GOT3 (cell line): Measurements from ENCODE around the gene KIF25.

Experiments used
- DNase-seq: peaks from one replicate; lab custom pipeline; 2025; ENCODE audit warnings: mixed read lengths; lab: John Stamatoyannopoulos, UW

Gene KIF25

DNA sequence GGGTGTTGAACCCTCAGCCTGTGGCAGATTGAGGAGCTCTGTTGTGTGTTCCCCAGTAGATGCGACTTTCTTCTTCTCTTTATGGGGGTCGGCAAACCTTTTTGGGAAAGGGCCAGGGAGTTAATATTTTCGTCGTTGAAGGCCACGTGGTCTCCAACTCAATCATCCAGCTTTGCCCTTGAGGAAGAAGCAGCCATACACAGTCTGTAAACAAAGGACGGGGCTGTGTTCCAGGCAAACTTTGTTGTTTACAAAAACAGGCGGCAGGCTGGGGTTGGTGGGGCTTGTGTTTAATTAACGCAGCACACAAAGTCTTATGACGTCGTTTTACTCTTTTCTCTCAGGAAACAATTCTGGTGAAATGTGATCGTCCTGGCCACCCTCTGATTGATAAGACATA, 20.2 kb downstream of the KIF25 start:
- no peak for DNase-seq

DNA sequence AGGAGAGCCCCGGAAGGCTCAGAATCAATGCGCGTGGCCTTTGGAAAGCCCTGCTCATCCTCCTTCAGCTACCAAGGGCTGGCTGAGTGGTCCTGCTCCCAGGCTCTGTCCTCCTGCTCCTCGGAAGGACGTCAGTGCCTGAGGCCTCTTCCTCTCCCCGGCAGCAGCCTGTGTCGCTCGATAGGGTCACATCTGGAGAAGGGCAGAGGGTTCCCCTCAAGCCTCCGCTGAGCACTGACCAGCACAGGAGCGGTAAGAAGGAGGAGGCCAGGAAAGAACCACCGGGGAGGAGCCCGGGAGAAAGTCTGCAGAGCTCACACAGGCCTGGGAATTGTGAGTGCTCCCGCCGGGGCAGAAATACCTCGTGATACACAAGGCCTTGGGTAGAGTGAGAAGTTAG, 21.2 kb downstream of the KIF25 start:
- DNase-seq: no peak

DNA sequence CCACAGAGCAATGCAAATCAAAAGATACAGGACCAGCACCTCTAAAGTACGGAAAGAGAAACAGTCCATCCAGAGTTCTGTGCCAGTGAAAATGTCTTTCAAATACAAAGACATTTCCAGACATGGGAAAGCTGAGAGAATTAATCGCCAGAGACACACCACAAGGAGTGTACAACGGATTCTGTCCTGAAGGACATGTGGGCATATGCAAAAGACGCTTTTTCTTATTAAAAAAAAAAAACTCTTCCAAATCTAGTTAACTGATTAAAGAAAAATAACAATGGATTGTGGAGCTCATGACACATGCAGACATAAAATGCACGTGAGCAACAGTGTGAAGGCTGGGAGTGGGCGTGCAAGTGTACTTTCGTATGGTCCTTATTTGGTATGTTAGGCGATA, 22.8 kb downstream of the KIF25 start:
- DNase-seq: no peak

DNA sequence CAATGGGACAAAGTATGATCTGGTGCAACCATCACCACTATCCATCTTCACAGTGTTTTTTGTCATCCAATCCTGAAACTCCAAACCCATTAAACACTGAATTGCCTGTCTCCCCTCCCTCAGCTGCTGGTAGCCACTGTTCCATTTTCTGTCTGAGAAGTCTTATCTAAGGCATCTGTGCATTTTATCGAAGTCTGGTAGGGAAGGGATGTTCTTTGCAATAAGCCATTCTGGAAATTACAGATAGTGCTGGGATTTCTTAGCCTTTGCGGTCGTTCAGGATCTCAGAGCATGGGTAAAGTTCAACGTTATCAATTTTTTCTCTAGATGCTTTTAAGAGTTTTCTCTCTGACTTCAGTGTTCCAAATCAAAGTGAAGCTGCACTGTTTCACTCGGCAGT, 24.1 kb downstream of the KIF25 start:
- no peak for DNase-seq

DNA sequence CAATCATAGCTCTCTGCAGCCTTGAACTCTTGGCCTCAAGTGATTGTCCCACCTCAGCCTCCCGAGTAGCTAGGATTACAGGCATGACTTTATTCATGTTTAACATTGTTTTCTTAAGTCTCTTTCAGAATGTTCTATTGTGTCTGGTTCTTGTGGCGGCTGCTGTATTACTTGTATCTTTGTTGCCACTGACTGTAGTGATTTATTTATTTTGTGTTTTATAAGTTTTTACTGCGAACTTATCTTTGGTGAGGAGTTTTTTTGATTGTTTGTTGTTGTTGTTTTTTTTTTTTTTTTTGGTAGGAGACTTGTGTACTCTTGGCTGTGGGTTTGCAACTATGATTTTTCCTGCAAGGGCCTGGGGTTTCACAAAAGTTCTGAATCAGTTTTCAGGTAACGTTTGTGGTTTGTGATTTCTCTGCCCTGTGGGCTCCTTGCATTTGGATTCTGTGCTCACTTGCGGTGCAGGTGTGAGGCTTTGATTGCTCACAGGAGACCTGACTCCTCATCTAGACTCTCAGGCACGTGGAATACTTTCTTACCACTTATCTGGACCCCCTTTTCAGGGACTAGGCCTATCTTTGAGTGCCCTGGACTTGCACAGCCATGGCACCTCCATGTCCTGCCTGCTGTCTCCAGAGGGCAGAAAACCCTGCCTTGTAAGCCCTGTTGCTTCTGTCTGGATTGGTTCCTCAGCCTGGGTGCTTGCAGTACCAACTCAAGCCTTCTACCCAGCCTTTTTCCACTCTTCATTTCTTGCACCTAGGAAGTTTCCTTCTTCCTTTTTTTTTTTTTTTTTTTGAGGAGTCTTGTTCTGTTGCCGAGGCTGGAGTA, 25.2 kb downstream of the KIF25 start:
- DNase-seq: no peak

DNA sequence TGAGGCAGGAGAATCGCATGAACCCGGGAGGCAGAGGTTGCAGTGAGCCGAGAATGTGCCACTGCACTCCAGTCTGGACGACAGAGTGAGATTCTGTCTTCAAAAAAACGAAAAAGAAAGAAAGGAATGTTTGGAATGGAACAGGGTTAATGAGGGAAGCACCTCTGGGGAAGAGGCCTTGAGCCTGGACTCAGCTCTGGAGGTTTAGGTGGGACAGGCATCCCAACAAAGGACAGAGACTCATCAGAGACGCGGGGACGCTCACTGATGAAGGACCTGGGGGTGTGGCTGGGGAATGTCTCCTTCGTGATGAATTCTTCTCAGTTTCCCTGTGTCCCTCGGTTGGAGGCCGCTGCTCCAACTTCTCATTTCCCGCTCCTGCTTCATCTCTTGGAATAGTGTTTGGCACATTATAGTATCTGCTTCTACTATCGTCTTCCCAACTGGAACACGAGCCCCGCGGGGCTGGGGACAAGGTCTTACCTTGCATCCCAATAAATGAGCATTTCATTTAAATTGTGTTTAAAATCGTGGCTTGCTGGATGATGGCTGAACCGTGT, 27.6 kb downstream of the KIF25 start:
- no peak for DNase-seq

DNA sequence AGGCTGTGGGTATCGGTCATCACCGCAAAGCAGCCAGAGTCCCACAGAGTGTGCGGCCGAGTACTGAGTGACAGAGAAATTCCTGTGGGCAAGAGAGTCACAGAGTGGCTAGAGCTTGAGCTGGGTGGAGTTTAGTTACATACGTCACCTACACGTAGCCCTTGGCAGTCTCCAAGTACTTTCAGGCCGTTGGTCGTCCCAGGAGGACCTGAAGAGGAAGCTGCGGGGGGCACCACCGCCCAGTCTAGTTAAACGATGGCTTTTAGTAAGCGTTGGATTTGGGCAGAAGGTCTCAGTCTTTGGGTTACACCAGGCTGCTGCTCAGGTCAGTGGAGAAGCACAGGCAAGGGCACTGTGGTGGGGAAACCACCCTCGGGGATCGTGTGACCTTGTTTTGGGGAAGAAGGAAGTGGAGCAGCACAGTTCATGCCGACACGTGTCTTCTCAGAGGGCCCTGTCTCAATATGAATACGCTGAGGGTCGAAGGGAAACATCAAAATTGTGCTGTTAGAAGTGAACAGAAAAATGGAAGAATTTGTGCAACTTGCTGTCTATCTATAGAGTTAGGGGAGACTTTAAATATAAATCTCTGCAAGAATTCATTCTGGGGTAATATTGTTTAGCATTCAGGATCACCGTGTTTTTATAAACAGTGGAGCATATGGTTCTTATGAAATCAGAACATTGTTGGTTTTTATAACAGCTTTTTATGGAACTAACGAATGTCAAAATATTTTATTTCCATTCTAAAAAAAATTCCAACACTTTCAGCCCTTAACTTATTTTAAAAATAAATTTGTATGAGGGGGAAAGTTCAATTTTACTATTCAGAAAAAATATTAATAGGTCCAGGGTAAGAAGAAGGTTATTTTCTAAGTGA, 28.6 kb downstream of the KIF25 start:
- DNase-seq: no peak

DNA sequence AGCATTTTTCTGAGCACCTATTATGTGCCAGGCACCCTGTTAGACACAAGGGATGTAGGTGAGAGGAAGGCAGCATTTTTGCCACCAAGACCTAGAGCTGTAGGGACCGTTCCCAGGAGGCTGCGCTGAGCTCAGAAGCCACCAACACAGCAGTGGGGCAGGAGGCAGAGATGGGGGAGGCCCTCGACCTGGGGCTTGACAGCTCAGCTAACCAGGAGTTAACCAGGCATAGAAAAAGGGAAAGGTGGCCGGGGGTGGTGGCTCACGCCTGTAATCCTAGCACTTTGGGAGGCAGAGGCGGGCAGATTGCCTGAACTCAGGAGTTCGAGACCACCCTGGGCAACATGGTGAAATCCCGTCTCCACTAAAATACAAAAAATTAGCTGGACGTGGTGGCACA, 29.5 kb downstream of the KIF25 start:
- DNase-seq: no peak

DNA sequence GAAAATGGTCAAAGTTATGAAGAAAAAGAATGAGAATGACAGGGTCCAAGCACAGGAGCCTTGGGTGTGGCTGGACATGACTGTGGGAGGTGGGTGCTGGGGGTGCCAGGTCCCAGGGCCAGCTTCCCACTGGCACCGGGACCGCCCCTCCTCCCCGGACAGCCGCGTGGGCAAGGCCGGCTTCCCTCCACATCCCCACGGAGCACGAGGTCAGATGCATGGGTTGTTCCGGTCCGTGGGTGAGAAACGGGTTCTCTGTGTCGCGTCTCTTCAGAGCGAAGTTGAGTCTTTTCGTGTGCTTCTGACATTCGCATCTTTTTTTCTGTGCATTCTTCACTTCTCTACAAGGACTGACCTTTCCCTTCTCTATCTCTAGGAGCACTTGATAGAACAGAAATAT, 30.1 kb downstream of the KIF25 start:
- no peak for DNase-seq

DNA sequence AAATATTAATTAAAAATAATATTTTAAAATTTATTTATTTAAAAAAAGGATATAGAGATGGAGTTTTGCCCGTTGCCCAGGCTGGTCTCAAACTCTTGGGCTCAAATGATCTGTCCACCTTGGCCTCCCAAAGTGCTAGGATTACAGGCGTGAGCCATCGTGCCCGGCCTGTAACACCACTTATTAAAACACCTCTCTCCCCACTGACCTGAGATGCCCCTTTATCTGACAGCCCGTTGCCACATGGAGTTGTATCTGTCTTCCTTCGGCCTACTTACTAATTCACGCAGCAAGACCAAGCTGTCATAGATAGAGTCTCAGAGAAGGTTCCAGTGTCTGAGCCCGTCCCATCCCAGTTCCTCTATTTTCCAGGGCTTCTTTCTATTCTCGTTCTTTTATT, 30.7 kb downstream of the KIF25 start:
- DNase-seq: no peak

DNA sequence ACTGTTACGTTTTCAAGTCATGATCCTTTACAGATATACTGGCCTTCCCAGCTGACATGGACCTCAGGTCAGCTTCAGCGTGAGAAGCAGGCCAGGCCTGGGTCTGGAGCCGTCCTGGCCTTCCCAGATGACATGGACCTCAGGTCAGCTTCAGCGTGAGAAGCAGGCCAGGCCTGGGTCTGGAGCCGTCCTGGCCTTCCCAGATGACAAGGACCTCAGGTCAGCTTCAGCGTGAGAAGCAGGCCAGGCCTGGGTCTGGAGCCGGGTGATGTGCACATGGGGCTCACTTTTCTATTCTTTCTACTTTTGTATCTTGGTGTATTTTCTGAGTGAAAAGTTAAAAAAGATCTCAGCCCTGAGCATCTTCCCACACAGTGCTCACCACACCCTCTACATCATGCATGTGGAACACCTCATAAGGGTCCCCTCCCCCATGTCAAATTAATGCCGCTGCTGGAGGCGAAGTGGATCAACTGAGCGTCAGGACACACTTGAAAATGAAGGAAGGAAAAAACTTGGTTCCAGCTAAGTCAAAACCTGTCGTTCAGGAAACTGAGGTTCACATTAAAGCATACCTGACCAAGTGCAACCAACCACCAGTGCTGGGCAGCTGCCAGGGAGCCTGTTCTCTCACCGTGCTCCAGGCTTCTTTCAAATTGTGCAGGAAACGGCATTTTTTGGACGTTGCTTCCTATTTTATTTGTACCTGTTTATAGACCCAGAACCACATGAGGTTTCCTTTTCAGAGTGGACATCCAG, 32.2 kb downstream of the KIF25 start:
- DNase-seq: no peak

DNA sequence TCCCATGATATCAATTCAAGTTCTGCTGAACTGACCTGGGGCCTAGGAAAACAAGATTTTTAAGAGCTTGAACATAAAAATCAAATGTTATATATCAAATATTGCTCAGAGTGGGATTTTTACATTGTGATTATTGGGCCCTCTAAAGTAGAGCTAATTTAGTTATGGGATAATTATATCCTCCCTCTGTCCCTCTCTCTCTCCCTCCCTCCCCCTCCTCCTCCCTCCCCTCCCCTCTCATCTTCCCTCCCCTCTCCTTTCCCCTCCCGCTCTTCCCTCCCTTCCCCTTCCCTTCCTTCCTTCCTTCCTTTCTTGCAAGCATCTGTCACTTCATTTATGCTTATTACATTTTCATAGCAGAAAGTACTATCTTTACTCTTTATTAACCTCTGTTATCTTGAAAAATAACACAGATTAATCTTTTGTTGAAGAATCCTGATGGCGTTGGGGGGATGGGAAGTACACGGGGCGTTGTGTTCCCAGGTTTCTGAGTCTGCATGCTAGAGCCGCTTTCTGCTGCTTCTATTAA, 32.8 kb downstream of the KIF25 start:
- no peak for DNase-seq

DNA sequence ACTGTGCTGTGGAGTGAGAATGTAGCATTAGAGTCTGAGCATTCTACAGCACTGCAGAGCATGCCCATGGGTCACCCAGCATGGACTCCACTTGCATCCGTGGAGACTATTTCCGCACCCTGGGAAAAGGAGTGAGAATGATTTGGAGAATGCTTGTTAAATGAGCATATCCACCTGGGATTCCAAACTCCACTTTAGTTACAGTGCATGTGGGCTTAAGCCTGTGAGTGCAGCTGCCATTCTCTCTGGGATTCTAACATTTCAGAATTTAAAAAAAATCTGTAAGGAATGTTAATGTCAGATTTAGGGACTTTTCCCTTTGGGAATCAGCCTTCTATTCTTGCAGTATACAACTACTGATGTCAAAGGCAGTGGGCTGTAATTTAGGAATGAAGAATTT, 33.4 kb downstream of the KIF25 start:
- DNase-seq: no peak

DNA sequence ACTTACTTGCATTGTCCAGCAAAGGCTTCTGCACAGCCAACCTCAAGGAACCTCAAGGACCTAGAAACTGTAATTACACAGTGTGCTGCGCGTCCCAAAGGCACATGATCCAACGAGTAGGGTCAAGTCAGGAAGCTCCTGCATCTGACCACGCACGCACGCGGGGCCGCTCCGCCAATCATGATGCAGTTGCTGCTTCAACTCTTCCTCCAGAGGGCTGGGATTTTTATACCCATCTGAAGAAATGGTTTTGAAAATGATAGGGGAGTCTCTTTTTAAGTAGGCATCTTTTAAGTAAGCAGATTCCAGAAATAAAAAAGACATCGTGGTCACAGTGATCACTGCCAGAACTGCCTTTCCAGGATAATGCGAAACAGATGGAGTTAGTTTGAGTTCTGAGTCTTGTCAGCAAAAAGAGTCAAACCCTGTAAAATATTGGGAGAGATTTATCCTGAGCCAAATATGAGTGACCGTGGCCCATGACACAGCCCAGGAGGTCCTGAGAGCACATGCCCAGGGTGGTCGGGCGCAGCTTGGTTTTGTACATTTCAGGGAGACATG, 34.0 kb downstream of the KIF25 start:
- DNase-seq: no peak

DNA sequence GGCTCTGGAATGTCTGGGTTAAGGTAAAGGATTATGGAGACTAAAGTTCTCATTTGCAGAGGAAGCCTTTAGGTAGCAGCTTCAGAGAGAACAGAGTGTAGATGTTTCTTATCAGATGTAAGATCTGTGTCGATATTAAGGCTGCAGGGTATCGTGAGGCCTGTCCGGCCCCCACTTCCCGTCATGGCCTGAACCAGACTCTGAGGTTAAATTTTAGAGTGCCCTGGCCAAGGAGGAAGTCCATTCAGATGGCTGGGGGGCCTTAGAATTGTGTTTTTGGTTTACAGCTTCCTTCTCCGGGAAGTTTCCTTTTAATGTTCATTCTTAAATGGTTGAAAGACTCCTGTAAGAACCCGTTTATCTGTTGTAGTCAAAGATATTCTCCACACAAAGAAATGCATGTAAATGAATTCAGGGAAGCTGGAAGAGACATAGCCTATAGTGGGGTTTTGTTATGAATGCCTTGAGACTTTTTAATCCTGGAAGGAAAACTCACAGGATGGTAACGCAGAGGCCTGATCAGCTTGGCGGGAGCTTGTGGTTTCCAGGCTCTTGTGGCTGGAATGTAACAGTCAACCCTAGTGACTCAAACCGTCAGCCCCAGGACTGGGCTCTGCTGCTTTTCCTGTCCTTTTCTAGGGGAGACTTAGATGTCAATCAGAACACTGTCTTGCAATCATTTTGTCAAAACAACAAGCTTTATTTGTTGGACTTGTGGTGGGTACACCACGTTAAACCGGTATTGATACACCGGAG, 34.7 kb downstream of the KIF25 start:
- no peak for DNase-seq

DNA sequence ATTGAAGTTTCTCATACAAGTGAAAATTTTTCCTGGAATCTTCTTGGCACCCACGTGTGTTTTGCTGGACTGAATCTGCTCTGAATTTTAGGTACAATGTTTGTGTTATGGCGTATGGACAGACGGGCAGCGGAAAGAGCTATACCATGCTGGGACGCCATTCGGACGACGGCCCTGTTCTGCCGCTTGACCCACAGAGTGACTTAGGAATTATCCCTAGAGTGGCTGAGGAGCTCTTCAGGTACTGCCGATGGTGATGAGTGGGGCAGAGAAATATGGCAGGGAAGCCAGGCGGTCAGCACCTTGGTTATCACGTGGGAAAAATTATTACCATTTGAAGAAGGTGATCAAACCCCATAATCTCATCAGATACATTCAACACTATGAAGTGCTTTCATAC, 36.3 kb downstream of the KIF25 start:
- DNase-seq: no peak

DNA sequence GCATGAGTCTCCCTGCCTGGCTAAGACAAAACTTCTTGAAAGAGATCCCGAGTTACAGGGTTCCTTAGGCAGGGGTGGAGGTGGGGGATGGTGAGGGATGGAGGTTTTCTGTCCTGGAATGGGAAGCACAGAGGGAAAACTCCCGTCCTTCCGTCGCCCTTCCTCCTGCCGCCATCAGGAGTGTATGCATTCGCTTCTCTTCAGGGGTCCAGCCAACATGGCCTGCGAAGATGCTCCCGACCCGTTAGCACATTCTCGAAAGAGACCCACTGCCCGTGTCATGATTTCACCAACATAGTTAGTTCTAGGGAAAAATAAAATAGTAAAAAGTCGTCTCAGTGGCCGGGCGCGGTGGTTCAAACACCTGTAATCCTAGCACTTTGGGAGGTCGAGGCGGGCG, 37.1 kb downstream of the KIF25 start:
- DNase-seq: no peak

DNA sequence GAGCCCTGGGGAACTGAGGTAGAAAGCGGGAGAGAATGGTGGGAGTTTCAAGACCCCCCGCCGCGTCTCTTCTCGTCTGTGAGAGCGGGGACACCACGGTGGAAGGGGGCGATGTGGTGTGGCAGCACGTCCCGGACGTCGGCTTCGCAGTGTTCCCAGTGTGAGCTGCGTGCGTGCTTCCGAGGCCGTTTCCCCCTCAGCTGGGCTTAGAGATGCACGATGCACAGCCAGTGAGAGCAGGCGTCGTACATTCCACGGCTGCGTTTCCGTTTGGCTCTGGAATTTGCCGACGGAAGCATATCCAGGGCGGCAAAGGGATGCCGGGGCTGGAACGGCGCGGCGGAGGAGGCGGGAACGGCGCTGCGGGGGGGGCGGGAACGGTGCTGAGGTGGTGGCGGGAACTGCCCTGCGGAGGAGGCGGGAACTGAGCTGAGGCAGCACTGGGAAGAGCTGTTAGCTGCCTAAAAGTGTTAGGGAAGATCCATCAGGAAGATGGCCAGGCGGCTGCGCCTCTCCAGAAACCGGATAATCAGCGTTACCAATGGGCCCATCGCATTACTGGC, 37.7 kb downstream of the KIF25 start:
- no peak for DNase-seq

DNA sequence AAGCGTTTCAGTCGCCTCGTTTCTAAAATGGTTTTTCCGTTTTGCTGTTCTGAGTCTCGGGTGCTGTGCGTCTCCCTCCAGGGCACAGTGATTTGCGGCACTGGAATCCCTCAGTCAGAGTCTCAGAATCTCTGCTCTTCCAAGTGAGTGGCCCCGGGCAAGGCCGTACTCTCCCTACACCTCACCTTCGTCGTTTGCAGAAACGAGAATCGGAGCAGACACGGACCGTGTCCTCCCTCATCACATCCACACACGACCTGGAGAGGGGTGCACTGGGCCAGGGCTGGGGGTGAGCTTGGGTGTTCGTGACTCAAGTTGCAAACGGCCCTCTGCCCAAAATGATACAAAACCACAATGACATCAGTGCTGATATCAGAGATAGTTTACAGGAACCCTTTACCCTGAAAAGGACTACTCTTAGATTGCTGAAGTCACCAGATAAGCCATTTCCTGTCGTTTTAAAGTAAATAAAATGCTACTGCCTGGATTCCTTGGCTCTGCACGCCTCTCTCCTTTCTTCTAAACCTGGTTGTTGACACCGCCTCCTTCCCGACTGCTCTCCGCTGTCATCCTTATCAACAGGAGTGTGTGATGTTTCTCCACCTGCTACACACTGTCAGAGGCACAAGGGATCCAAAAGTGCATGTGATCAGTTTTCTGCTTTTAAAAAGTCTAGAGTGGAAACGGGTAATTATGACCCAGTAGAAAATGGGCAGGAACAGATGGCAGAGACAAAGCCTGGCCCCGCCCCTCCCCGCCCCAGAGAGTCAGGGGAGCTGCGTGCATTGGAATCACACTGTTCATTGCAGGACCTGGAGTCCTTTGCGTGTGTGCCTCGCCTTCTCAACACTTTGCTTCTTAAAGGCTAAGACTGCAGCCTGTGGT, 38.4 kb downstream of the KIF25 start:
- no peak for DNase-seq

DNA sequence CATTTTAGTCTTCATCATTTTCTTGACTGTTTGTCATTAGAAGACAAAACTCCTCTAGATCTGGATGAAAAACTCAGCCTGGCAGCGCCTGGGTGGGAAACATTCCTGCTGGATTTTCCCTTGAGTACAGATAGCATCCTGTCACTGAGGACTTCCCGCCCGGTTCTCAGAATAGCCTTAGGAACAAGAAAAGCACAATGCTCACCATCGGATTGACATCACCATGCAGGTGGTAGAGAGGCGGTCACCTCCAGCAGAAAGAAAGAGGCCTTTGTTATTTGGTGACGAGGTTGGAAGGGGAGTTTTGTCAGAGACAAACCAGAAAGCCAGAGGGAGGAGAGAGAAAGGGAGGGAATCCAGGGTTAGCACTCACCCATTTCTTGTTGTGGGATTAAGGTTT, 39.8 kb downstream of the KIF25 start:
- no peak for DNase-seq
